Measurements from ENCODE around the gene FLYWCH2.

- no peak for TF ChIP-seq CTCF (IDR thresholded peaks at IDR 0.05)
- TF ChIP-seq ZFX (IDR thresholded peaks at IDR 0.05; ENCODE audit: borderline replicate concordance) = no peak
Measured at GRCh38 chr16:2883458-2883908, 468 bp downstream of the FLYWCH2 start.
